ENCODE results near the gene PARP1.
"Not testable (repeated sequence)": the region's sequence is repeated elsewhere in the genome, so short reads cannot be mapped to it uniquely, and the experiment has no call there.

Gene PARP1

GRCh38 chr1:226428791-226429461 lies 21.0 kb upstream of the PARP1 start:
- DNase-seq, result no peak

DNA sequence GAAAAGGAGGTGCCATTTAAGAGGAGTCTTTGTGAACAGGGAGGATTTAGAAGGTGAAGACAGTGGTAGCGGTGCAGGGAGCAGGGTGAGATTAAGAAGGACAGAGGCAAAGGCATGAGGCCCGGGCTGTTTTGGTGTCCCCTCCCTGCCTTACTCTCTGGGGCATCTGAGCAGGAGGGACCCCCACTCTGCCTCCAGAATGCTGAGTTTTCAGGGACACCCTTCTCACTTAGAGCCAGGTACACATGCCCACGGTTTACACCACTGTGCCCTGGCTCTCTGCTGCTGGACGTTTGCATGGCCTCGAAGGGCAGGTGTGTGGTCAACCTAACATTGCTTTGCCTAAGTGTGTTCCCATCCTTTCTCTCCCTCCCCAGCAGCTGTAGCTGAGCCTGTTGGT lies 20.5 kb upstream of the PARP1 start:
- no peak for DNase-seq

DNA sequence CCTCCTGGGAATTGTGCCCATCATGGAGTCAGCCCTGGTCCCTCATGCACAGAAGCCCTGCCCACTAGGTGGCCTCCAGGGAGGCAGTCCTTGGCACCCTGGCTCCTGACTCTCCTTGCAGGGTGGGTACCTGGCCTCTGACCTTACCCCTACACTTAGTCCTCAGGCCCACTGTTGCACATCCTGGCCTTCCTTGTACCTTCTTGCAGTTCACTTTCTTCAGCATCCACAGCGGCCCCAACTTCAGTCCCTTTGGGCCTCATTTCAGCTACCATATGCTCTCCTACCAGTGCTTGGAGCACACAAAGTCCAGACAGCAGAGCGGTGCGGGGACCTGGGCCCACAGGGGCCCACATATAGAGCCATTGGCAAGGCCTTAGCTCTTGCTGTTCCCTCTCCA lies 19.2 kb upstream of the PARP1 start:
- no peak for DNase-seq

GRCh38 chr1:226426395-226426794 lies 18.5 kb upstream of the PARP1 start:
- DNase-seq, result not testable (repeated sequence)

- no peak for DNase-seq
Measured at GRCh38 chr1:226425431-226426031, 17.6 kb upstream of the PARP1 start.

GRCh38 chr1:226425004-226425378 lies 17.1 kb upstream of the PARP1 start:
- DNase-seq, result no peak

GRCh38 chr1:226424221-226425003 lies 16.5 kb upstream of the PARP1 start:
- no peak for DNase-seq

- no peak for DNase-seq
Measured at GRCh38 chr1:226422478-226422877, 14.6 kb upstream of the PARP1 start.

GRCh38 chr1:226420897-226421296 lies 13.0 kb upstream of the PARP1 start:
- DNase-seq, result no peak

GRCh38 chr1:226420328-226420727 lies 12.4 kb upstream of the PARP1 start:
- DNase-seq, result no peak

- DNase-seq, result no peak
Measured at GRCh38 chr1:226419284-226420029, 11.6 kb upstream of the PARP1 start.

- no peak for DNase-seq
Measured at GRCh38 chr1:226417830-226418546, 10.1 kb upstream of the PARP1 start.

GRCh38 chr1:226417350-226417749 lies 9.5 kb upstream of the PARP1 start:
- DNase-seq, result no peak

GRCh38 chr1:226414098-226414698 lies 6.3 kb upstream of the PARP1 start:
- DNase-seq, result no peak

GRCh38 chr1:226411619-226412018 lies 3.7 kb upstream of the PARP1 start:
- DNase-seq, result no peak

DNA sequence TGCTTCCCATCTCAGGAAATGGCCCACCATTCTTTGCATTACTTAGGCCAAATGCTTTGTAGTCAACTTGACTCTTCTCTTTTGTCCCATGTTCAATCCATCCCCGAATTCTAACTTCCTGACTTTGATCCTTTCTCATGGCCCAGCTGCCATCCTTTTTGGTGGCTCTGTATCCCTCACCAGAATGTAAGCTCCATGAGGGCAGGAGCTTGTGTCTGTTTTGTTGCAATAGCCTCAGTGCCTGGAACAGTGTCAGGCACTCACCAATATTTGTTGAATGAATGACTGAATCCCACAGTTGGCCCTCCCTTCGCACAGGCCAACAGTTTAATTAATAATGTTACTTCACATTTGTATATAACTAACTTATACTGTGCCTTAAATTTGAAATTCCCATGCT lies 3.1 kb upstream of the PARP1 start:
- no peak for DNase-seq

DNA sequence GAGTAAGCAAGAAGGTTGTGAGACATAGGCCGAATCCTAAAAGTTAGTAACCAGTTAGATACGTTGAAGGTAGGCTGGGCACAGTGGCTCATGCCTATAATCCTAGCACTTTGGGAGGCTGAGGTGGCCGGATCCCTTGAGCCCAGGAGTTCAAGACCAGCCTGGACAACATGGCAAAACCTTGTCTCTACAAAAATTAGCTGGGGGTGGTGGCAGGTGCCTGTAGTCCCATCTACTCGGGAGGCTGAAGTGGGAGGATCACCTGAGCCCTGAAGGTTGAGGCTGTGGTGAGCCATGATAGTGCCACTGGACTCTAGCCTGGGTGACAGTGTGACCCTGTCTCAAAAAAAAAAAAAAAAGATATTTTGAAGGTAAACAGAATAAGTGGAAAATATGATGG lies 1.5 kb upstream of the PARP1 start:
- no peak for DNase-seq

- no peak for DNase-seq
Measured at GRCh38 chr1:226408285-226409184, 642 bp upstream of the PARP1 start.

- no peak for DNase-seq
Measured at GRCh38 chr1:226407199-226407496, 745 bp downstream of the PARP1 start.

GRCh38 chr1:226406401-226406881 lies 1.5 kb downstream of the PARP1 start:
- no peak for DNase-seq

GRCh38 chr1:226405411-226405988 lies 2.4 kb downstream of the PARP1 start:
- DNase-seq, result no peak

Measured in activated CD4-positive, CD25-positive, alpha-beta regulatory T cell treated with anti-CD3 and anti-CD28 coated beads, Interleukin-2, amount 50 U/mL, for 72 hours (primary cell).